GM12891 (cell line): ENCODE results near the gene UGT1A9.

Experiments used
- PAX5 ChIP-seq: IDR thresholded peaks from 2 replicates; pipeline ENCODE4 v1.6.1; 2011; ENCODE audit warnings: low read length, moderate library complexity, mild to moderate bottlenecking; ENCODE audit not compliant: insufficient read depth, severe bottlenecking
- POLR2A ChIP-seq: IDR thresholded peaks from 2 replicates; pipeline ENCODE4 v1.6.1; 2011; ENCODE audit warnings: low read depth, low read length, control low read depth
- POLR2AphosphoS5 ChIP-seq: IDR thresholded peaks from 2 replicates; pipeline ENCODE4 v1.6.1; 2011; ENCODE audit warnings: low read depth, low read length, control low read depth
- SPI1 ChIP-seq: IDR thresholded peaks from 2 replicates; pipeline ENCODE4 v1.6.1; 2011; ENCODE audit warnings: low read depth, low read length, control low read depth
- TAF1 ChIP-seq: IDR thresholded peaks from 2 replicates; pipeline ENCODE4 v1.6.1; 2011; ENCODE audit warnings: low read depth, low read length, control low read depth

DNA sequence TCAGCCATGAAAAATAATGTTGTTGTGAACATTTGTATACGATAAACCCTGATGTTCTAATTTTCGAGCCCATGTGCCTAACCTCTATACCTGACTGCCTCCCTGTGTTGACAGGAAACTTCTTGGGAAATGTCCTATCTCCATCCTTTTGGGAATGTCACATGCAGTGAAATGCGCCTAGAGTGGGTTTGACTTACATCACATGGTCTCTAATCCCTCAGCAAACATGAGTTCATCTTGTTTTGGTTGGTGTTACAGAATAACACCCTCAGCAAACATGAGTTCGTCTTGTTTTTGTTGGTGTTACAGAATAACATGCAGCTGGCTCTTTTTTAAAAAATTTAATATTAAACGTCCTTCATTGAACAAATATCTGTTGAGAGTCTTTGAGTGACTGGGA, 16.6 kb downstream of the UGT1A9 start:
- TF ChIP-seq SPI1 (no peak), POLR2AphosphoS5 (no peak), POLR2A (no peak), TAF1 (no peak), PAX5 (no peak)
